GM23338 (cell line): ENCODE results near the gene IRF6. TPM values are rescaled to one million over a fixed set of nuclear protein-coding genes. Genes with fewer than 3 reads are reported as not detected.

Experiments used
- ATAC-seq: fragments of 200-7000 bp; cut with Tn5 transposase; 3 replicates; pipeline ENCODE4 v1.9.1; 2020
- DNase-seq: peaks from one replicate; pipeline ENCODE4 v3.0.0-alpha.2; 2015; ENCODE audit warnings: low spot score
- H2AFZ ChIP-seq: fragments of 200-600 bp; sonication (generic); 2 replicates; pipeline ENCODE4 v1.8.0; 2016; ENCODE audit warnings: antibody characterized with exemption, mild to moderate bottlenecking, moderate library complexity
- H3F3A ChIP-seq: fragments of 200-600 bp; sonication (generic); replicated peaks from 2 replicates; pipeline ENCODE4 v1.8.0; 2017; ENCODE audit warnings: antibody characterized with exemption, mixed run types, low read depth
- H3K27ac ChIP-seq: fragments of 200-600 bp; sonication (generic); 2 replicates; pipeline ENCODE4 v1.6.1; 2016; ENCODE audit warnings: low read depth
- H3K27me3 ChIP-seq: fragments of 200-600 bp; sonication (generic); 2 replicates; pipeline ENCODE4 v1.8.0; 2016; ENCODE audit warnings: mild to moderate bottlenecking, mixed run types, moderate library complexity; ENCODE audit not compliant: insufficient read depth
- H3K36me3 ChIP-seq: fragments of 200-600 bp; sonication (generic); 2 replicates; pipeline ENCODE4 v1.8.0; 2016; ENCODE audit warnings: mild to moderate bottlenecking; ENCODE audit not compliant: insufficient read depth
- H3K4me1 ChIP-seq: fragments of 200-600 bp; sonication (generic); 2 replicates; pipeline ENCODE4 v1.8.0; 2016; ENCODE audit warnings: mild to moderate bottlenecking, moderate library complexity; ENCODE audit not compliant: insufficient read depth
- H3K4me2 ChIP-seq: fragments of 200-600 bp; sonication (generic); 2 replicates; pipeline ENCODE4 v1.7.1; 2017; ENCODE audit warnings: mixed run types
- H3K4me3 ChIP-seq: fragments of 200-600 bp; sonication (generic); 2 replicates; pipeline ENCODE4 v1.6.1; 2016; ENCODE audit warnings: mixed run types
- H3K79me2 ChIP-seq: fragments of 200-600 bp; sonication (generic); replicated peaks from 2 replicates; pipeline ENCODE4 v1.8.0; 2017; ENCODE audit warnings: mild to moderate bottlenecking; ENCODE audit not compliant: insufficient read depth
- H3K9me2 ChIP-seq: fragments of 200-600 bp; sonication (generic); 2 replicates; pipeline ENCODE4 v1.8.0; 2017; ENCODE audit not compliant: insufficient read depth
- H4K20me1 ChIP-seq: fragments of 200-600 bp; sonication (generic); replicated peaks from 2 replicates; pipeline ENCODE4 v1.8.0; 2017; ENCODE audit warnings: mild to moderate bottlenecking; ENCODE audit not compliant: insufficient read depth
- H3K27ac Mint-ChIP-seq: 2 replicates; pipeline ENCODE4 v1.8.0; 2020; ENCODE audit warnings: inconsistent platforms, mild to moderate bottlenecking, moderate library complexity, mixed read lengths
- H3K27me3 Mint-ChIP-seq: 3 replicates; pipeline ENCODE4 v1.8.0; 2022; ENCODE audit warnings: low read depth, mild to moderate bottlenecking, moderate library complexity, mixed read lengths, inconsistent platforms; ENCODE audit not compliant: insufficient read depth, poor library complexity
- H3K36me3 Mint-ChIP-seq: 3 replicates; pipeline ENCODE4 v1.8.0; 2021; ENCODE audit warnings: low read depth, mild to moderate bottlenecking, inconsistent platforms, moderate library complexity, mixed read lengths
- H3K4me1 Mint-ChIP-seq: 3 replicates; pipeline ENCODE4 v1.8.0; 2020; ENCODE audit warnings: mild to moderate bottlenecking, inconsistent platforms, mixed read lengths
- H3K4me3 Mint-ChIP-seq: 3 replicates; pipeline ENCODE4 v1.8.0; 2021; ENCODE audit warnings: moderate library complexity, mild to moderate bottlenecking, inconsistent platforms, mixed read lengths
- H3K9me3 Mint-ChIP-seq: 3 replicates; pipeline ENCODE4 v1.8.0; 2020; ENCODE audit warnings: moderate library complexity, mild to moderate bottlenecking, inconsistent platforms, mixed read lengths
- CREB1 ChIP-seq: fragments of 250-450 bp; sonication (Bioruptor Pico); IDR thresholded peaks from 2 replicates; pipeline ENCODE4 v1.5.0; 2020; ENCODE audit warnings: low read depth, mild to moderate bottlenecking, moderate library complexity
- CTCF ChIP-seq, 2 experiments: fragments of 200-600 bp in 1 of 2; sonication (generic) in 1 of 2; conservative IDR thresholded peaks; 2 replicates each; pipeline versions ENCODE4 v1.5.1 to v1.6.1; 2016 to 2017; ENCODE audit warnings: antibody characterized with exemption in 2 of 2, low read depth in 2 of 2, mild to moderate bottlenecking in 2 of 2, moderate library complexity in 1 of 2
- EZH2 ChIP-seq: fragments of 200-600 bp; sonication (generic); IDR thresholded peaks from one replicate; pipeline ENCODE4 v1.8.0; 2017; ENCODE audit warnings: antibody characterized with exemption, mild to moderate bottlenecking, low read depth; ENCODE audit not compliant: unreplicated experiment
- EZH2phosphoT487 ChIP-seq: fragments of 200-600 bp; sonication (generic); IDR thresholded peaks from one replicate; pipeline ENCODE4 v1.8.1; 2018; ENCODE audit warnings: antibody characterized with exemption; ENCODE audit not compliant: unreplicated experiment
- JUNB ChIP-seq: IDR thresholded peaks from one replicate; pipeline ENCODE4 v1.6.1; 2016; ENCODE audit warnings: antibody characterized with exemption; ENCODE audit not compliant: unreplicated experiment
- NANOG ChIP-seq: IDR thresholded peaks from 2 replicates; pipeline ENCODE4 v1.6.1; 2016; ENCODE audit warnings: antibody characterized with exemption, borderline replicate concordance
- POLR2AphosphoS5 ChIP-seq: IDR thresholded peaks from 2 replicates; pipeline ENCODE4 v1.6.1; 2016; ENCODE audit warnings: antibody characterized with exemption, low read depth
- STAT1 ChIP-seq: IDR thresholded peaks from one replicate; pipeline ENCODE4 v1.6.1; 2016; ENCODE audit warnings: antibody characterized with exemption; ENCODE audit not compliant: unreplicated experiment
- ZNF114 ChIP-seq: fragments of 250-450 bp; sonication (Bioruptor Pico); IDR thresholded peaks from 2 replicates; pipeline ENCODE4 v1.5.0; 2020; ENCODE audit warnings: mild to moderate bottlenecking, moderate library complexity
- ZNF331 ChIP-seq: fragments of 250-450 bp; sonication (Bioruptor Pico); IDR thresholded peaks from 2 replicates; pipeline ENCODE4 v1.5.0; 2020; ENCODE audit warnings: low read depth, mild to moderate bottlenecking, moderate library complexity
- ZNF462 ChIP-seq: fragments of 250-450 bp; sonication (Bioruptor Pico); IDR thresholded peaks from 2 replicates; pipeline ENCODE4 v1.5.0; 2020; ENCODE audit warnings: mild to moderate bottlenecking, moderate library complexity
- polyA plus RNA-seq: library from polyadenylated mRNA; unstranded; fragments of >200 nt; fragmentation: Nextera tagmentation; extraction: Ambion mirVana; gene quantifications from 2 replicates; pipeline ENCODE4 v1.2.1, GENCODE V29; 2016
- total RNA-seq: library from RNA; depleted of rRNA; stranded (reverse); fragments of >200 nt; shearing (Covaris generic); gene quantifications from 2 replicates; pipeline ENCODE4 v1.2.3, GENCODE V29; 2014
- TF ChIP-seq, protein P1 (sequence below): IDR thresholded peaks from one replicate; pipeline ENCODE4 v1.6.1; 2018; ENCODE audit warnings: antibody characterized with exemption; ENCODE audit not compliant: unreplicated experiment
- TF ChIP-seq, protein P2 (sequence below): IDR thresholded peaks from 2 replicates; pipeline ENCODE4 v1.6.1; 2016; ENCODE audit warnings: antibody characterized with exemption

Gene IRF6
- total and polyA plus RNA-seq, 2 experiments from 2014 or later = 4.6 to 11.7 TPM

DNA sequence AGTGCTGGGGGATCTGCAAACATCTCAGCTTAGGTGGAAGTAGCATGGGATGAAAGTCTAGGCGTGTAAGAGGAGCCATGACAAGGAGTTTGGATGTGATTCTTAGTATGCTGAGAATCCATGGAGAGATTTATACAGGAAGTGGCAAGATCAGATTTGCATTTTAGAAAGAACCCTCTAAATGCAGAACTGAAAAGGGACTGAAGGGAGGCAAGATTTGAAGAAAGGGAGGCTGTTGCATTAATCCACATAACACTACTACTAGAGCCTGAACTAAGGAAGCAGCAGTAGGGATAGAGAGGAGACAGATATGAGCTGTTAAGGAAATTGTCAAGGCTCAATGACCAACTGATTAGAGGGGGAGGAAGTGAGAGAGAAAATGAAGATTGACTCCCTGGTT lies 31.4 kb downstream of the IRF6 start:
- Histone ChIP-seq H2AFZ (no peak overlapping the region), H3K9me2 (peaks cover 3% of the 10 kb centered on the region; the same call in 1 of the 2 replicates), H3K4me3 (no peak overlapping the region), H3K4me2 (no peak overlapping the region), H3K27ac (no peak overlapping the region), H3K36me3 (no peaks in the 10 kb centered on the region), H3K79me2 (no peaks in the 10 kb centered on the region), H3K27me3 (no peaks in the 10 kb centered on the region), H4K20me1 (no peaks in the 10 kb centered on the region; the same call in 1 of the 2 replicates), H3F3A (no peaks in the 10 kb centered on the region), H3K4me1 (0 out of 2 replicates have a peak, but pooled peaks cover 2% of the 10 kb centered on the region)
- no peaks in the 10 kb centered on the region for H3K36me3 Mint-ChIP-seq
- peaks cover 1% of the 10 kb centered on the region for H3K27me3 Mint-ChIP-seq
- TF ChIP-seq CTCF (conservative IDR thresholded peaks at IDR 0.05; ENCODE audit: low read depth in 2 of 2) (no peak), EZH2phosphoT487 (no peak), CREB1 (CRISPR knock-in tag) (no peak), NANOG (no peak), ZNF114 (CRISPR knock-in tag) (no peak), STAT1 (no peak), POLR2AphosphoS5 (no peak), EZH2 (no peak), ZNF331 (CRISPR knock-in tag) (no peak), JUNB (no peak), ZNF462 (no peak)
- TF ChIP-seq, protein P1, sequence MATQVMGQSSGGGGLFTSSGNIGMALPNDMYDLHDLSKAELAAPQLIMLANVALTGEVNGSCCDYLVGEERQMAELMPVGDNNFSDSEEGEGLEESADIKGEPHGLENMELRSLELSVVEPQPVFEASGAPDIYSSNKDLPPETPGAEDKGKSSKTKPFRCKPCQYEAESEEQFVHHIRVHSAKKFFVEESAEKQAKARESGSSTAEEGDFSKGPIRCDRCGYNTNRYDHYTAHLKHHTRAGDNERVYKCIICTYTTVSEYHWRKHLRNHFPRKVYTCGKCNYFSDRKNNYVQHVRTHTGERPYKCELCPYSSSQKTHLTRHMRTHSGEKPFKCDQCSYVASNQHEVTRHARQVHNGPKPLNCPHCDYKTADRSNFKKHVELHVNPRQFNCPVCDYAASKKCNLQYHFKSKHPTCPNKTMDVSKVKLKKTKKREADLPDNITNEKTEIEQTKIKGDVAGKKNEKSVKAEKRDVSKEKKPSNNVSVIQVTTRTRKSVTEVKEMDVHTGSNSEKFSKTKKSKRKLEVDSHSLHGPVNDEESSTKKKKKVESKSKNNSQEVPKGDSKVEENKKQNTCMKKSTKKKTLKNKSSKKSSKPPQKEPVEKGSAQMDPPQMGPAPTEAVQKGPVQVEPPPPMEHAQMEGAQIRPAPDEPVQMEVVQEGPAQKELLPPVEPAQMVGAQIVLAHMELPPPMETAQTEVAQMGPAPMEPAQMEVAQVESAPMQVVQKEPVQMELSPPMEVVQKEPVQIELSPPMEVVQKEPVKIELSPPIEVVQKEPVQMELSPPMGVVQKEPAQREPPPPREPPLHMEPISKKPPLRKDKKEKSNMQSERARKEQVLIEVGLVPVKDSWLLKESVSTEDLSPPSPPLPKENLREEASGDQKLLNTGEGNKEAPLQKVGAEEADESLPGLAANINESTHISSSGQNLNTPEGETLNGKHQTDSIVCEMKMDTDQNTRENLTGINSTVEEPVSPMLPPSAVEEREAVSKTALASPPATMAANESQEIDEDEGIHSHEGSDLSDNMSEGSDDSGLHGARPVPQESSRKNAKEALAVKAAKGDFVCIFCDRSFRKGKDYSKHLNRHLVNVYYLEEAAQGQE = no peak
- TF ChIP-seq, protein P2, sequence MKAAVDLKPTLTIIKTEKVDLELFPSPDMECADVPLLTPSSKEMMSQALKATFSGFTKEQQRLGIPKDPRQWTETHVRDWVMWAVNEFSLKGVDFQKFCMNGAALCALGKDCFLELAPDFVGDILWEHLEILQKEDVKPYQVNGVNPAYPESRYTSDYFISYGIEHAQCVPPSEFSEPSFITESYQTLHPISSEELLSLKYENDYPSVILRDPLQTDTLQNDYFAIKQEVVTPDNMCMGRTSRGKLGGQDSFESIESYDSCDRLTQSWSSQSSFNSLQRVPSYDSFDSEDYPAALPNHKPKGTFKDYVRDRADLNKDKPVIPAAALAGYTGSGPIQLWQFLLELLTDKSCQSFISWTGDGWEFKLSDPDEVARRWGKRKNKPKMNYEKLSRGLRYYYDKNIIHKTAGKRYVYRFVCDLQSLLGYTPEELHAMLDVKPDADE = no peak
- DNase-seq (no peak), ATAC-seq (no peak)
- H3K27ac Mint-ChIP-seq = no peak overlapping the region
- no peak overlapping the region for H3K4me3 Mint-ChIP-seq
- no peaks in the 10 kb centered on the region for H3K9me3 Mint-ChIP-seq
- H3K4me1 Mint-ChIP-seq = no peaks in the 10 kb centered on the region; the same call in 1 of the 3 replicates
